ENCODE measurements around the gene CKS1B. TPM values are rescaled to one million over a fixed set of nuclear protein-coding genes. Genes with fewer than 3 reads are reported as not detected.

CKS1B gene
- total and polyA plus RNA-seq, 9 of the 15 experiments (the other 6 are each of a cell fraction or from before 2014, with no cell fraction given): 215 to 1,103 (median 460) TPM

- TF ChIP-seq RBM34 (IDR thresholded peaks at IDR 0.05; ENCODE audit: borderline replicate concordance, insufficient read depth, low read length) (no peak), CHD1 (IDR thresholded peaks at IDR 0.05; ENCODE audit: low read length) (peak; percentile 8), NKRF (IDR thresholded peaks at IDR 0.05; ENCODE audit: borderline replicate concordance) (peak; percentile 65; the same call in 1 of the 2 replicates), ZBED1 (IDR thresholded peaks at IDR 0.05) (no peak), MCM5 (IDR thresholded peaks at IDR 0.05; ENCODE audit: low read depth) (no peak), CHD4 (IDR thresholded peaks at IDR 0.05; ENCODE audit: insufficient read depth, insufficient replicate concordance, low read depth, low read length, poor library complexity, severe bottlenecking) (peak; percentile 59), POLR2H (tag; IDR thresholded peaks at IDR 0.05; ENCODE audit: low read depth) (no peak; the same call in 1 of the 2 replicates), DEAF1 (CRISPR knock-in tag; IDR thresholded peaks at IDR 0.05) (no peak), JUND (IDR thresholded peaks at IDR 0.05; ENCODE audit: borderline replicate concordance, low read depth, low read length) (peak; percentile 26; the same call in 1 of the 2 replicates), JUND (tag; IDR thresholded peaks at IDR 0.05; ENCODE audit: borderline replicate concordance, low read depth, low read length) (no peak; the same call in 2 of the 3 replicates), CHD7 (IDR thresholded peaks at IDR 0.05; ENCODE audit: low read depth, low read length) (no peak), KLF16 (IDR thresholded peaks at IDR 0.05) (no peak)
Measured at GRCh38 chr1:154999571-155000410, 25.3 kb downstream of the CKS1B start (continued).
